H1 (cell line): ENCODE results near the gene RNF215.

Source experiments
- CHD2 ChIP-seq: IDR thresholded peaks from 2 replicates; pipeline ENCODE4 v1.6.1; 2012; ENCODE audit warnings: low read length, improper control_type of control experiment
- CTCF ChIP-seq, 3 experiments: IDR thresholded peaks; 1 replicate in 2 of 3; 2 replicates in 1 of 3; pipeline versions ENCODE4 v1.5.1 to v1.6.1; 2011; ENCODE audit warnings: low read length in 3 of 3, mild to moderate bottlenecking in 3 of 3, inconsistent platforms in 2 of 3, low read depth in 1 of 3, moderate library complexity in 1 of 3; ENCODE audit not compliant: insufficient read depth in 1 of 3; ENCODE audit errors: control extremely low read depth in 1 of 3
- EP300 ChIP-seq, 2 experiments: IDR thresholded peaks; 1 replicate in 1 of 2; 2 replicates in 1 of 2; pipeline ENCODE4 v1.6.1; 2011 to 2012; ENCODE audit warnings: low read depth in 2 of 2, low read length in 2 of 2, mild to moderate bottlenecking in 2 of 2, borderline replicate concordance in 1 of 2, inconsistent platforms in 1 of 2, moderate library complexity in 1 of 2
- HDAC2 ChIP-seq, 2 experiments: fragments of 300-600 bp in 1 of 2; sonication (generic) in 1 of 2; IDR thresholded peaks; 2 replicates each; pipeline ENCODE4 v1.6.1; 2011 to 2012; ENCODE audit warnings: low read depth in 2 of 2, low read length in 2 of 2, mild to moderate bottlenecking in 2 of 2, moderate library complexity in 2 of 2, borderline replicate concordance in 1 of 2, inconsistent platforms in 1 of 2
- JUN ChIP-seq: IDR thresholded peaks from 2 replicates; pipeline ENCODE4 v1.6.1; 2011; ENCODE audit warnings: low read depth, mild to moderate bottlenecking, improper control_type of control experiment, low read length
- JUND ChIP-seq: IDR thresholded peaks from 2 replicates; pipeline ENCODE4 v1.6.1; 2011; ENCODE audit warnings: mild to moderate bottlenecking, improper control_type of control experiment, low read length
- MAX ChIP-seq: IDR thresholded peaks from 2 replicates; pipeline ENCODE4 v1.6.1; 2012; ENCODE audit warnings: inconsistent platforms
- POLR2A ChIP-seq, 2 experiments: IDR thresholded peaks; 1 replicate in 1 of 2; 2 replicates in 1 of 2; pipeline ENCODE4 v1.6.1; 2011; ENCODE audit warnings: low read depth in 2 of 2, low read length in 2 of 2, mild to moderate bottlenecking in 2 of 2; ENCODE audit errors: control extremely low read depth in 1 of 2
- SP1 ChIP-seq: IDR thresholded peaks from 2 replicates; pipeline ENCODE4 v1.6.1; 2011; ENCODE audit warnings: low read depth, low read length
- SUZ12 ChIP-seq: fragments of 200-600 bp; sonication (generic); IDR thresholded peaks from 2 replicates; pipeline ENCODE4 v1.6.1; 2012; ENCODE audit warnings: mild to moderate bottlenecking, inconsistent platforms, low read length, moderate library complexity, mixed read lengths
- TAF1 ChIP-seq: IDR thresholded peaks from 2 replicates; pipeline ENCODE4 v1.6.1; 2011; ENCODE audit warnings: mild to moderate bottlenecking, low read depth, low read length

- TF ChIP-seq CTCF (IDR thresholded peaks at IDR 0.05; ENCODE audit: control extremely low read depth in 1 of 3, insufficient read depth in 1 of 3, low read depth in 1 of 3, low read length in 3 of 3) (no peak), TAF1 (no peak), HDAC2 (IDR thresholded peaks at IDR 0.05; ENCODE audit: borderline replicate concordance in 1 of 2, low read depth in 2 of 2, low read length in 2 of 2) (no peak), CHD2 (no peak), MAX (no peak), EP300 (IDR thresholded peaks at IDR 0.05; ENCODE audit: borderline replicate concordance in 1 of 2, low read depth in 2 of 2, low read length in 2 of 2) (no peak), POLR2A (IDR thresholded peaks at IDR 0.05; ENCODE audit: control extremely low read depth in 1 of 2, low read depth in 2 of 2, low read length in 2 of 2) (no peak), SUZ12 (no peak), JUND (no peak), JUN (no peak), SP1 (no peak)
Observed at GRCh38 chr22:30373331-30374325, 13.6 kb downstream of the RNF215 start.
